Measurements from ENCODE around the gene ERBB3. TPM values are rescaled to one million over a fixed set of nuclear protein-coding genes. Genes with fewer than 3 reads are reported as not detected.

The ERBB3 gene
- polyA plus RNA-seq, 1 experiment, result 6.0 TPM

- H3K27me3 ChIP-seq (ENCODE audit: control insufficient read depth, insufficient read depth, low read length), result peaks cover 6% of the 10 kb centered on the region
- DNase-seq (ENCODE audit: low read depth), result no peak
- H3K36me3 ChIP-seq (ENCODE audit: control insufficient read depth, insufficient read depth, low read length), result no peaks in the 10 kb centered on the region
- ChIA-PET POLR2A (no interaction called here), CTCF (interaction anchor here (2.0 to 2.4 kb wide), 2 partner anchors 12 to 18 kb away, joined by 5 to 7 read pairs; partner anchors contain the start of gene ERBB3)
- no peak overlapping the region for H3K4me3 ChIP-seq (ENCODE audit: low read depth, low read length)
- no peak for TF ChIP-seq CTCF (IDR thresholded peaks at IDR 0.05; ENCODE audit: insufficient read depth, low read depth, low read length)
Measured at GRCh38 chr12:56097738-56098137, 17.8 kb downstream of the ERBB3 start.

GRCh38 chr12:56098592-56098991 lies 18.6 kb downstream of the ERBB3 start:
- Histone ChIP-seq H3K36me3 (ENCODE audit: control insufficient read depth, insufficient read depth, low read length) (no peaks in the 10 kb centered on the region), H3K27me3 (ENCODE audit: control insufficient read depth, insufficient read depth, low read length) (peaks cover 4% of the 10 kb centered on the region), H3K4me3 (ENCODE audit: low read depth, low read length) (no peak overlapping the region)
- no peak for DNase-seq (ENCODE audit: low read depth)
- POLR2A ChIA-PET, result no interaction called here
- no peak for TF ChIP-seq CTCF (IDR thresholded peaks at IDR 0.05; ENCODE audit: insufficient read depth, low read depth, low read length)
- CTCF ChIA-PET, result interaction anchor here (0.6 kb wide), 1 partner anchor 50 kb away, joined by 3 read pairs; no protein-coding TSS in a partner anchor

DNA sequence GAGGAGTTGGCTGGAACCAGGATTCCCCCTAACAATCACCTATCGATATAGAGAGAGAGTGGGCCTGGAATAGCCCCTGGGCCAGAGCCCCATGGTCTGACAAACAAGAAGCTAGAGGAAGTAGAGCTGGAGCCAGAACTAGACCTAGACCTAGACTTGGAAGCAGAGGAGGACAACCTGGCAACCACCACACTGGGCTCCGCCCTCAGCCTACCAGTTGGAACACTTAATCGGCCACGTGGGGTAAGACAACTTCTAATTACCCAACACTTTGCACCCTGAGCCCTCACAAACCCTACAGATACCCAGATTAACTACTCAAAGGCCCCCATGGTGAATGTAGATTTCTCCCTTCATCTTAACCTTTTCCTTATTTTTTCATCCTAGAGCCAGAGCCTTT lies 19.8 kb downstream of the ERBB3 start:
- Histone ChIP-seq H3K4me3 (ENCODE audit: low read depth, low read length) (no peak overlapping the region), H3K27me3 (ENCODE audit: control insufficient read depth, insufficient read depth, low read length) (peaks cover 4% of the 10 kb centered on the region; the same call in 1 of the 2 replicates), H3K36me3 (ENCODE audit: control insufficient read depth, insufficient read depth, low read length) (no peaks in the 10 kb centered on the region)
- no peak for TF ChIP-seq CTCF (IDR thresholded peaks at IDR 0.05; ENCODE audit: insufficient read depth, low read depth, low read length)
- POLR2A ChIA-PET, result no interaction called here
- no peak for DNase-seq (ENCODE audit: low read depth)
- CTCF ChIA-PET, result no interaction called here

GRCh38 chr12:56101045-56101444 lies 21.1 kb downstream of the ERBB3 start:
- POLR2A ChIA-PET, result no interaction called here
- CTCF ChIA-PET, result interaction anchor here (0.8 kb wide), 1 partner anchor 50 kb away, joined by 3 read pairs; no protein-coding TSS in a partner anchor
- peaks cover 4% of the 10 kb centered on the region; the same call in 1 of the 2 replicates for H3K27me3 ChIP-seq (ENCODE audit: control insufficient read depth, insufficient read depth, low read length)

DNA sequence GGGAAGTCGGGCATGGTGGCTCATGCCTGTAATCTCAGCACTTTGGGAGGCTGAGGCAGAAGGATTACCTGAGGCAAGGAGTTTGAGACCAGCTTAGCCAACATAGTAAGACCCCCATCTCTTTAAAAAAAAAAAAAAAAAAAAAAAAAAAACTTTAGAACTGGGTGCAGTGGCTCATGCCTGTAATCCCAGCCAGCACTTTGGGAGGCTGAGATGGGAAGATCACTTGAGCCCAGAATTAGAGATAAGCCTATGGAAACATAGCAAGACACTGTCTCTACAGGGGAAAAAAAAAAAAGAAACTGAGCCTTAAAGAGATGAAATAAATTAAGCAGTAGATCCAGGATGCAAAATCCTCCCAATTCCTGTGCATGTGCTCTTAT lies 22.7 kb downstream of the ERBB3 start:
- no peak for DNase-seq (ENCODE audit: low read depth)
- no peak for TF ChIP-seq CTCF (IDR thresholded peaks at IDR 0.05; ENCODE audit: insufficient read depth, low read depth, low read length)
- Histone ChIP-seq H3K27me3 (ENCODE audit: control insufficient read depth, insufficient read depth, low read length) (no peaks in the 10 kb centered on the region), H3K36me3 (ENCODE audit: control insufficient read depth, insufficient read depth, low read length) (no peaks in the 10 kb centered on the region; the same call in 1 of the 2 replicates), H3K4me3 (ENCODE audit: low read depth, low read length) (no peak overlapping the region)
- POLR2A ChIA-PET, result no interaction called here
- CTCF ChIA-PET, result interaction anchor here (3.1 kb wide), 1 partner anchor 23 kb away, joined by 20 read pairs; the partner anchor contains the start of gene ERBB3

More at GRCh38 chr12:56101045-56101444, 21.1 kb downstream of the ERBB3 start:
- Histone ChIP-seq H3K4me3 (ENCODE audit: low read depth, low read length) (no peak overlapping the region), H3K36me3 (ENCODE audit: control insufficient read depth, insufficient read depth, low read length) (no peaks in the 10 kb centered on the region)
- no peak for DNase-seq (ENCODE audit: low read depth)
- no peak for TF ChIP-seq CTCF (IDR thresholded peaks at IDR 0.05; ENCODE audit: insufficient read depth, low read depth, low read length)

All from BJ (cell line).